LHCN-M2 (cell line): ENCODE results near the gene SHKBP1. TPM values are rescaled to one million over a fixed set of nuclear protein-coding genes. Genes with fewer than 3 reads are reported as not detected.
"Not testable (repeated sequence)": the region's sequence is repeated elsewhere in the genome, so short reads cannot be mapped to it uniquely, and the experiment has no call there.

Experiments used
- DNase-seq: peaks from one replicate; pipeline ENCODE4 v3.0.0-alpha.2; 2012; ENCODE audit warnings: low read depth
- polyA plus RNA-seq: library from polyadenylated mRNA; unstranded; fragments of >200 nt; gene quantifications from one replicate; pipeline ENCODE4 v1.2.1, GENCODE V29; 2012; ENCODE audit warnings: missing spikeins
- total RNA-seq: library from RNA; depleted of rRNA; stranded (reverse); fragments of >200 nt; gene quantifications from 2 replicates; pipeline ENCODE4 v1.2.3, GENCODE V29; 2014; rRNA removed

SHKBP1 gene, protein sequence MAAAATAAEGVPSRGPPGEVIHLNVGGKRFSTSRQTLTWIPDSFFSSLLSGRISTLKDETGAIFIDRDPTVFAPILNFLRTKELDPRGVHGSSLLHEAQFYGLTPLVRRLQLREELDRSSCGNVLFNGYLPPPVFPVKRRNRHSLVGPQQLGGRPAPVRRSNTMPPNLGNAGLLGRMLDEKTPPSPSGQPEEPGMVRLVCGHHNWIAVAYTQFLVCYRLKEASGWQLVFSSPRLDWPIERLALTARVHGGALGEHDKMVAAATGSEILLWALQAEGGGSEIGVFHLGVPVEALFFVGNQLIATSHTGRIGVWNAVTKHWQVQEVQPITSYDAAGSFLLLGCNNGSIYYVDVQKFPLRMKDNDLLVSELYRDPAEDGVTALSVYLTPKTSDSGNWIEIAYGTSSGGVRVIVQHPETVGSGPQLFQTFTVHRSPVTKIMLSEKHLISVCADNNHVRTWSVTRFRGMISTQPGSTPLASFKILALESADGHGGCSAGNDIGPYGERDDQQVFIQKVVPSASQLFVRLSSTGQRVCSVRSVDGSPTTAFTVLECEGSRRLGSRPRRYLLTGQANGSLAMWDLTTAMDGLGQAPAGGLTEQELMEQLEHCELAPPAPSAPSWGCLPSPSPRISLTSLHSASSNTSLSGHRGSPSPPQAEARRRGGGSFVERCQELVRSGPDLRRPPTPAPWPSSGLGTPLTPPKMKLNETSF
- total RNA-seq: 63.5 and 85.6 TPM in 2 replicates
- 89.2 TPM for polyA plus RNA-seq

DNA sequence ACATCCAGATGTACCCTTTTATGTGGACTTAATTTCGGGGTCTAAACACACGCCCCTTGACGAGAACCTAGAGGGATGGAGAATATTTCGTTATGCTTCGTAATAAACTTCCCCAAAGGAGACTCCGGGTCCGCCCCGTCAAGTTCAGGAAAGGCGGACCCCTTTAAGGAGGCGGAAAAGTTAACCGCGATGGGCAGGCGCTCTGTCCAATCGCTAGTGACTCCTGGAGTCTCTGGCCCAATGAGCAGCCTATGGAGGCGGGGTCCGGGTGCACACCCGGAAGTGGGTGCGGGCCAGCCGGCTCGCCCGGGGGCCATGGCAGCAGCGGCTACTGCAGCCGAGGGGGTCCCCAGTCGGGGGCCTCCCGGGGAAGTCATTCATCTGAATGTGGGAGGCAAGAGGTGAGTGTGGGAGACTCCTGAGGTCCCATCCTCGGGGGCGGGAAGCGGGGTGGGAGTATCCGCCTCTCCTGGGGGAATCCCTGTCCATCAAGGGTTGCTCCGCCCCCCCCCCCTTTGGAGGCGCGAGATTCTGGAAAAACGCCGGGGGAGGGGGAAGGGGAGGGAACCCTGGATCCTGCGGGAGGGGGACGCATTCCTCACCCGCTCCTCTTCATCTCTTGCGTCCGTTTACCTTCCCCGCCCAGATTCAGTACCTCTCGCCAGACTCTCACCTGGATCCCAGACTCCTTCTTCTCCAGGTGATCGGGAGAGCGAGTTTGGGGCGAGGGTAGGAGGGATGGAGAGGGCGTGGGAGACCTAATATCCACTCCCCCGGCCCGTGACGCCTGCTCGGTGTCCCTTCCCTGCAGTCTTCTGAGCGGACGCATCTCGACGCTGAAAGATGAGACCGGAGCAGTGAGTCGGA lies at the start of gene SHKBP1:
TSS of gene SHKBP1 (plus strand) at position 289 of the 867 bp plus-strand sequence. CDS start at position 316, 27 bp downstream.
- DNase-seq: peak; percentile 93

DNA sequence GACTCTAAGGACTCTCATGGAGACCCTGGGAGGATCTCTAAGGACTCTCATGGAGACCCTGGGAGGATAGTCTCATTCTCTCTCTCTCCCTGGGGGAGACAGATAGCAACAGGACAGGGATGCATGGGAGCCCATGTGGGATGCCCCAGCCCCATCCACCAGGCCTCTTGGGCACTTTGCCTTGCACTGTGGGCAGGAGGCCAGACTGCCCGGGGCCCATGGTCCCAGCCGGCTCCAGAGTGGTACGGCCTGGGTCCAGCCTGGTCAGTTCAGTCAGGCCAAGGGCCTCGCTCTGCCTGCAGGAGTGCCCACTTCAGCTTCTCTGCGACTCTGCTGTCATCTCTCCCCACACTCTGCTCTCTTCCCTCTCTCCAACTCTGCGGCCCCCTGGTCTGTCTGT lies 48.6 kb upstream of the SHKBP1 start:
- DNase-seq: no peak

DNA sequence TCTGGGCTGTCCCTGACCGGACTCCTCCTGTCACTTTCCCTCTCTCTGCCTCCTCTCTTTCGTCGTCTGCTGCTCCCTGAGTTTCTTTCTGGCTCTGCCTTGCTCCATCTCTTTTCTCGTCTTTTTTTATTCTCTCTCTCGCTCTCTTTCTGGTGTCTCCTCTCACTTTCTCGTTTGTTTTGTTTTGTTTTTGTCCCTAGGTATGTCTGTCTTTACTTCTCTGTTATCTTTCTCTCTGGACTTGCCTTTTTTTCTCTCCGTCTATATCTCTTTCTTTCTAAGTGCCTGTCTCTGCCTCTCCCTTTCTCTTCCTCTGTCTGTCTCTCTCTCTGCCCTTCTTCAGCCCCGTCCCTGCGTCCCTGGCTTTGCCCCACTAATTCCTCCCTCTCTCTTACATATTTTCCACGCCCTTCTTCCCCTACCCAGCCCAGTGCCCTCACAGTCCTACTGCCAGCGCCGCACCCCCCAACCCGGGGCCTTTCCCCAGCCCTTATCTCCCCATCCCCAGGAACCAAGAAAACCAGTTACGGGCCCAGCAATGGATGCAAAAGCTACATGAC lies 48.1 kb upstream of the SHKBP1 start:
- DNase-seq: no peak

DNA sequence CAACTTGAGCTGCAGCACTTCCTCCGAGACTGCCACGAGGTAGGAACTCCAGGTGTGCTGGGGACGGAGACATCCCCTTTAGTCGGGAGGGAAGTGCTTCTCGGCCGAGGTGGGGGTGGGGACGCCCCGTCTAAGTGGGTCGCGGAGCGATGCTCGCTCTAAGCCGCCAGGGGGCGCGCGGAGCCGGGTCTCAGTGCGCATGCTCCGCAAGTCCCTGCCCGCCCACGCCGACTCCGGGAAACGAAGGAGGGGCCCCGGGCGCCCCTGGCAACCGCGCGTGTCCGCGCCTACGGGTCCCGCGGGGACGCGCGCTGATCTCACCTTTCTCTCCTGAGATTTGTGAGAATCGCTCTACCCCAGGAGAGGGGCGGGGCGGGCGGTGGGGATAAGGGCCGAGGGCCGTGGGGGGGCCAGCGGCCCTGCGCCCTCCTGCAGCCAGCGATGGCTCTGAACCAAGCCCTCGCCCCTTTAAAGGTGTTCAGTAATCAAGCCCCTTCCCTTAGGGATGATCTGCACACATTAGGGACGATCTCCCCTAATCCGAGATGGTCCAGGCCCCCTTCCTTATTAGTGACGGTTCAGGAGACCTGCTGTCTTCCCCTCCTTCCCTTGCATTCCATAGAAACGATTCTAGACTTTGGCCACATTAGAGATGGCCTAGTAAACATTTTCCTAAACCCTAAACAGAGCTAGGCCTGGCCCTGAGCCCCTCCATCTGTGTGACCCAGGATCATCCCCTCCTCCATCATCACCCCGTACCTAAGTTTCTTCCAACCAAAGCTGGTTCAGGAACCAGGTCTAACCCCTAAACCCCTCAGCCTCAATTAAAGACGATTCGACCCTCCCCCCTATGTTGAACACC lies 47.3 kb upstream of the SHKBP1 start:
- DNase-seq: peak; percentile 58

DNA sequence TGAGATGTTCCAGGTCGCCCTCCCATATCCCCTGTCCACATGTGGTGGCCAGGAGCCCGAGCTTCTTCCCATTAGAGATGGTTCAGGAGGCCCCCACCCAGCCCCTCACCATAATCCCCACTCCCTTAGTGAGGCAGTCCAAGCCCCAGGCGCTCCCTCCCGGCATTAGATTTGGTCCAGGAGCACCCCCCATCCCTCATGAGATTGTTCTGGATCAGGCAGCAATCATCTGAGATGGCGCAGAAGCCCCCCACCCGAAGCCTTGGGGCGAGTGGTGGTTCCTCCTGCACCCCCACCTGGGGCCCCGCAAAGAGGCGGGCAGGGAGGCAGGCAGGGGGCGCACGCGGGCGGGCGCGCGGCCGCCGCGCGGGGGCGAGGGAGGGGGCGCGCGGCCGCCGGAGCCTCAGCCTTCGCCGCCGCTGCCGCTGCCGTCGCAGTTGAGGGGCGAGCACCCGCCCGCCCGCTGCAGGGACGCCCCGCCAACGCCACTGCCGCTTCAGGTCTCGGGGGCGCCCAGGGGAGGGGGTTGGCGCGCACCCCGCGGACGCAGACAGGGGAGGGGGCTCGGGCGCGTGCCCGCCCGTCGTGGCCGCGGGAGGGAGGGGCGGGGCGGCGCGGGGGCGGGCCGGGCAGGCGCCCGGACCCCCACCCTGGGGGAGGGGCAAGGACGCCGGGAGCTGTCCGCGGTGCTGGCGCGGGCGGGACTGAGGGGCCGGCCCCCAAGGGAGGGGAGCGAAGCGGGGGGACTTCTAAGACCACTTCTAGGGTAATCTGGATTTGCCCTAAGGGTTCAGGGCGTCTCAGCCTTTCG lies 46.4 kb upstream of the SHKBP1 start:
- no peak for DNase-seq

DNA sequence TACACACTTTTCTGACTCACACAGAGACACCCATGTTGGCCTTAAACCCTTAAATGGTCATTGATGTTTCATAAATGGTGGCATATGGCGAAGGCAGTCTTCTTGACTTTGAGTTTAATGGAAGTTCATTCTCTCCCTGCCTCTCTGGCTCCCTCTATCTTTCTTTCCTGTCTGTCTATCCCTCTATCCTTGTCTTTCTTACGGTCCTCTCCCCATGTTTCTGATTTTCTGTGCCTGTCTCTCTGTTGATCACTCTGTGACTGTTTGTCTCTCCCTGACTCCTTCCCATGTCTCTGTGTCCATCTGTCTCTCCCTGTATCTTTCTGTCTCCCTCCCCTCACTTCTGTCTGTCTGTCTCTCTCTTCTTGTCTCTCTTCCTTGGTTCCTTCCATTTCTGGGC lies 43.2 kb upstream of the SHKBP1 start:
- DNase-seq: no peak

DNA sequence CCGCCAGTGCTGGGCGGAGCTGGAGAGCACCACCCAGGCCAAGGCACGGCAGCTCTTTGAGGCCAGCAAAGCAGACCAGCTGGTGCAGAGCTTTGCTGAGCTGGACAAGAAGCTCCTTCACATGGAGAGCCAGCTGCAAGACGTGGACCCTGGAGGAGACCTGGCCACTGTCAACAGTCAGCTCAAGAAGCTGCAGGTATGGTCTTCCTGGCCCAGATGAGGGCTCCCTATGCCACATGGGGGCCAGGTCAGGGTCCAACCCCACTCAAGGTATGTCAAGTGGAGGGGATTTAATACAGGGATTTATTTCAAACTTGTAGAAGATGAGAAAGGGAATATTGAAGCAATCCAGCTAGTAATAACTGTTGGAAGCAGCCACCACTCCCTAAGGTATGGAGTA lies 42.5 kb upstream of the SHKBP1 start:
- no peak for DNase-seq

DNA sequence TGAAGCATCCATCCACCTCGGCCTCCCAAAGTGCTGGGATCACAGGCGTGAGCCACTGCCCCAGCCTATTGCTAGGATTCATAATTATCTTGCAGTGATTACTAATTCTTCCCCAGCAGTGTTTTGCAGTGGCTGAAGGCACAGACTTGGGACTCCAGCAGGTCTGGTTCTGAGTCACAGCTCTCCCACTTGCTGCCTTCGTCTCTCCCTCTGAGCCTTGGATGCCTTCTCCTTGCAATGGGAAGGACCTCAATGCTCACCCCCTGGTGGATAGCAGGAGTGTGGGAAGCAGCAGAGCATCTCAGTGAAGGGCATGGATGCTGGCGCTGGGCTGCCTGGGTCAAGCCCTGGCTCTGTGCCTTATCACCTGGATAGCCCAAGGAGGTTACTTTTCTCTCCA lies 37.6 kb upstream of the SHKBP1 start:
- peak; percentile 8 for DNase-seq

DNA sequence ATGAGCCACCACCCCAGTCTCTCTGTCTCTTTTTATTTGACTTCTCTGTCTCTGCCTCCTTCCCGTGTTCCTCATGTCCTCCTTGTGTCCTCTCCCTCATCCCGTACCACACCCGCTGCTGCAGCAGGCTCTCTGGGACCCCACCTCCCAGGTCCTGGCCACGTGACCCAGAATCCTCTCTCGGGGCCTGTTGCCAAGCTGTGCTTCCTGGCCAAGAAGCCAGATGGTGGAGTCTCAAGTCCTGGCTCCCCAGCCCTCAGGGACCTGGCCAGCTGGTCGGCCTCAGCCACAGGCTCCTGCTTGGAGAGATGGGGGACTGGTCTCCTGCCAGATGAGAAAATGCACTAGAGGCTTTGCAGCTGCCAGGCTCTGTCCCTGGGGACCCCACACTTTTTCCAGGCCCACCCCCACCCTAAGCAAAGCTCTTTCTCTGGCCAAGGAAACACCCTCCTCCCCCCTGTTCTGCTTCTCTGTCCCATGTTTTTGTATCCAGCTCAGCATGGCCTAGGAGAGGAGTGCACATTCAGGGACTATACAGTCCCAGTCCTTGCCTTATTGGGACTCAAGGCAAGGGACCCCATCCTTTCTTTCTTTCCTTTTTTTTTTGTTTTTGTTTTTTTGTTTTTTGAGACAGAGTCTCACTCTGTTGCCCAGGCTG lies 34.3 kb upstream of the SHKBP1 start:
- peak; percentile 49 for DNase-seq

DNA sequence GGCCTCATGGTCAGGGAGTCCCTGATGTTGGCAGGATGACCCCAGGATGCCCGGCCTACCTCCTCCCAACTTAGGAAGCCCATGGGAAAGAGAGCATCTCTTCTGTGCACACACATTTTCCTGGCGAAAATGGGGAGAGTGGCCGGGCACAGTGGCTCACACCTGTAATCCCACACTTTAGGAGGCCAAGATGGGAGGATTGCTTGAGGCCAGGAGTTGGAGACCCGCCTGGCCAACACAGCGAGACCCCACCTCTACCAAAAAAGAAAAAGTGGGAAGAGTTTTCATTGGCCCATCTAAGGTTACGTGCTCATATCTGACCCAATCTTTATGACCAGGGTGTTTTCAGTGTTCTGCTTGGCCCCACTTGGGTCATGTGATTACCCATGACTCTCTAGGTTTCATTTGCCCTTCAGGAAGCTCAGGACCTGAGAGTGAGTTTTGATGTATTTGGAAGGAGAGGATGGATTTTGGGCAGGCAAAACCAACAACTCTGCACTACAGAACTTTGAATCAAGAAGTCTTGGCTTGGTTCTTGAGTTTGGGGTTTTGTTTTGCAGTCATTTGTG lies 33.6 kb upstream of the SHKBP1 start:
- no peak for DNase-seq

DNA sequence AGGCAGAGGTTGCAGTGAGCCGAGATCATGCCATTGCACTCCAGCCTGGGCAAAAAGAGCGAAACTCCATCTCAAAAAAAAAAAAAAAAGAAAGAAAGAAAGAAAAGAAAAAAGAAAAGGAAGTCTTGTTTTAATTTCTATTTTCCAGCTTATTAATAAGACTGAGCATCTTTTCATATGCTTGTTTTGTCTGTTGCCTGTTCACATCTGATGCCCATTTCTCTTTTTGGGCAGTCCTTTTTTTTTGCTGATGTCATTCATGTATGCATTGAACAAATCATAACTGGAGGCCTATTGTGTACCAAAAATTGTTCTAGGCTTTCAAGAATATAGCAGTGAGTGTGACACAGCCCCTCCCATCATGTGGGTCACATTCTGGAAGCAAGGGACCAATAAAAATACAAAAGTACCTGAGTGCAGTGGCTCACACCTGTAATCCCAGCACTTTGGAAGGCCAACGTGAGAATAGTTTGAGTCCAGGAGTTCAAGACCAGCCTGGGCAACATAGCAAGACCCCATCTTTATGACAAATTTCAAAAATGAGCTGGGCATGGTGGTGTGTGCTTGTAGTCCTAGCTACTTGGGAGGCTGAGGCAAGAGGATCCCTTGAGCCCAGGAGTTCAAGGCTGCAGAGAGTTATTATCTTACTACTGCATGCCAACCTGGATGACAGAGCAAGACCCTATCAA lies 30.4 kb upstream of the SHKBP1 start:
- not testable (repeated sequence) for DNase-seq

DNA sequence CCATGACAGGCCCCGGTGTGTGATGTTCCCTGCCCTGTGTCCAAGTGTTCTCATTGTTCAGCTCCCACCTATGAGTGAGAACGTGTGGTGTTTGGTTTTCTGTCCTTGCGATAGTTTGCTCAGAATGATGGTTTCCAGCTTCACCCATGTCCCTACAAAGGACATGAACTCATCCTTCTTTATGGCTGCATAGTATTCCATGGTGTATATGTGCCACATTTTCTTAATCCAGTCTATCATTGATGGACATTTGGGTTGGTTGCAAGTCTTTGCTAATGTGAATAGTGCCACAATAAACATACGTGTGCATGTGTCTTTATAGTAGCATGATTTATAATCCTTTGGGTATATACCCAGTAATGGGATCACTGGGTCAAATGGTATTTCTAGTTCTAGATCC lies 29.5 kb upstream of the SHKBP1 start:
- DNase-seq: not testable (repeated sequence)

DNA sequence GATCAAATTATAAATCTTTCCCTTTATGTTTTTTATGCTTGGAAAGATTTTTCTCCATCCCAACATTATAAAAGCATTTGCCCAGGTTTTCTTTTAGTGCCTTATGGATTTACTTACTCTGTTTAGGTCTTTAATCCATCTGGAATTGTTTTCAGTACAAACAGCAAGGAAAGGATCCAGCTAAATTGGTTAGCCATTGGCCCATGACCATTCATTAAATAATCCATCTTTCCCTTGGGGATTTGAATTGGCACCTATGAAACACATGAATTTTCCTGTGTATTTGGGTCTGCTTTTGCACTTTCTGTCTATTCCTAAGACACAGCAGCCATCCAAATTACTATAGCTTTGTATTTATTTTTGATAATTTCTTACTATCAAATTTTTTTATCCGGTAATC lies 28.8 kb upstream of the SHKBP1 start:
- DNase-seq: no peak

DNA sequence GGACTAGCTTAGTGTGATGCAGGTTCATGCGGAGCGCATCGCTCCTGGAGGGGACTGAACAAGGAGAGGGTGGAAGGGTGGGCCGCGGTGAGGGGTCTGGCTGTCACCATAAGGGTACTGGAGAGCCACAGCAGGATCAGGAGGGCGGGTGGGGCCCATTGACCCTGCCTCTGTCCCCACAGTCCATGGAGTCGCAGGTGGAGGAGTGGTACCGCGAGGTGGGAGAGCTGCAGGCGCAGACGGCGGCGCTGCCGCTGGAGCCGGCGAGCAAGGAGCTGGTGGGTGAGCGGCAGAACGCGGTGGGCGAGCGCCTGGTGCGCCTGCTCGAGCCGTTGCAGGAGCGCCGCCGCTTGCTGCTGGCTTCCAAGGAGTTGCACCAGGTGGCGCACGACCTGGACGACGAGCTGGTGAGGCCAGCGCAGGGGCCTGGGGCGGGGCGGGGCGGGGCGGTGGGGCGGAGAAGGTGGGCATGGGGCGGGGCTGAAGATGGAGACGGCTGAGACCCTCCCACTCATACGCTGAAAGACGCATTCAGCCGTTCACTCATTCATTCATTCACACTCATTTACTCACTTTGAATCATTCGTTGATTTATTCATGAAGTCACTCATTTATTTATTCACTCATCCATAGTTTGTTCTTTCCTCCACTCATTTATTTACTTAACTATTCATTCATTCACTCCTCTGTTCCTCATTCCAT lies 27.5 kb upstream of the SHKBP1 start:
- no peak for DNase-seq

DNA sequence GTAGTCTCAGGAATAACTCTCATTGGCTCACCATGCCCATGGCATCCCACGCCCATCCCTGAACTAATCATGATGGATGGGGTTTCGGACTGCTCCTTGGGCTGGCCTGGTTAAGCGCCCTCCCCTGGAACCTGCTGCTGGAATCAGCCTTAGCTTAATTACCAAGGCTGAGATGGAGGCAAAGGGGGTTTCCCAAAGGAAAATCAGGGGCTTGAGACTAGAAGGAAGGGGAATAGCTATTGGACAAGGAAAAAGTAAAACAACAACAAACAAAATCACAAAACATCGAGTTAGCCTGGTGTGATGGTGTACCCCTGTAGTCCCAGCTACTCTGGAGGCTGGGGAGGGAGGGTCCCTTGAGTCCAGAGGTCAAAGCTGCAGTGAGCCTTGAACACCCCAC lies 25.7 kb upstream of the SHKBP1 start:
- no peak for DNase-seq

DNA sequence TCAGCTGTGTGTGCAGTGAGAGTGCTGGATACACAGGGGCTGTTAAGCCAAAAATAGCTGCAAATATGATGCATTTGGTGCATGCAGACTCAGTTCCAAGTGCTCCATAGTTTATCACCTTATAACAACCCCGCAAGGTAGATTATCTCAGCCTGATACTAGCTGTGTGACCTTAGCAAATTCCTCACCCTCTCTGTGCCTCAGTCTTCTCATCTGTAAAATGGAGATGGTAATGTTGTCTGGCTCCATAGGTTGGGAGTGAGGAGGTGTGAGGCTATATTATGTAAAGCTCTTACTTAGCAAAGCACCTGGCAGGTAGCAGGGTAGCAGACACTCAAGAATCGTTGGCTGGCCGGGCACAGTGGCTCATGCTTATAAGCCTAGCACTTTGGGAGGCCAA lies 23.8 kb upstream of the SHKBP1 start:
- no peak for DNase-seq
